GM19463 (cell line): ENCODE measurements around the gene MYMX.
"Not testable (repeated sequence)": the region's sequence is repeated elsewhere in the genome, so short reads cannot be mapped to it uniquely, and the experiment has no call there.

Experiments
- ATAC-seq: cut with Tn5 transposase; IDR thresholded peaks from one replicate; pipeline ENCODE4 v1.9.1; 2021; ENCODE audit warnings: mild to moderate bottlenecking, moderate library complexity; ENCODE audit not compliant: unreplicated experiment

MYMX gene

DNA sequence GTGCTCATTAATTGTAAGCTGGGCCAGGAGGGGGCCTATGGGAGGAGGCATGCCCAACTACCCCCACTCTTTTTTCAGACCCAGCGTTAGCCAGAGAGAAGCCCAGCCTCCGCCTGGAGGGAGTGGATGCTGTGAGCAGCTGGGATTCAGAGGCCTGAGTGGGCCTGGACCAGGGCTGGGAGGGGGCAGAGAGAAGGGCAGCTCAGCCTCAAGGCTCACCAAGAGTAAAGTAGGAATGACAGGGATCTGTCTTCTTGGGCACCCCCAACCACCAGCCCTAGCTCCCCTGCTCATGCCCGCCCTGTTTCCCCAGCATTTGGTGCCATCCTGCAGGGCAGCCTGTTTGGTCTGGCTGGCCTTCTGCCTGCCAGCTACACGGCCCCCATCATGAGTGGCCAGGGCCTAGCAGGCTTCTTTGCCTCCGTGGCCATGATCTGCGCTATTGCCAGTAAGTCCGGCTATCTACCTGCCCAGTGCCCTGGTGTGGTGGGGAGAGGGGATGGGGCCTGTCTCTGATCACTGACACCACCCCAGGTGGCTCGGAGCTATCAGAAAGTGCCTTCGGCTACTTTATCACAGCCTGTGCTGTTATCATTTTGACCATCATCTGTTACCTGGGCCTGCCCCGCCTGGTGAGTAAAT lies 13.4 kb downstream of the MYMX start:
- no peak for ATAC-seq

DNA sequence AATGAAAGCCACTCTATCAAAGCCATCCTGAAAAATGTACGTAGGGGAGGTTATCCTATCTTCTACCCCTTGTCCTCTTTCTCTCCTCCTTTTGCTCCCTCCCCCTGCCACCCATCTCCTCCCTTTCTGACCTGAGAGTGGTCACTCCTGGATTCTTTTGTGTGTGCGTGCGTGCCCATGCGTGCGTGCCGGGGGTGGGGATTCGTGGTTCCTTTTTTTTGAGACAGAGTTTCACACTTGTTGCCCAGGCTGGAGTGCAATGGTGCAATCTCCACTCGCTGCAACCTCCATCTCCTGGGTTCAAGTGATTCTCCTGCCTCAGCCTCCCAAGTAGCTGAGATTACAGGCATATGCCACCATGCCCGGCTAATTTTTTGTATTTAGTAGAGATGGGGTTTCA lies 14.7 kb downstream of the MYMX start:
- not testable (repeated sequence) for ATAC-seq

DNA sequence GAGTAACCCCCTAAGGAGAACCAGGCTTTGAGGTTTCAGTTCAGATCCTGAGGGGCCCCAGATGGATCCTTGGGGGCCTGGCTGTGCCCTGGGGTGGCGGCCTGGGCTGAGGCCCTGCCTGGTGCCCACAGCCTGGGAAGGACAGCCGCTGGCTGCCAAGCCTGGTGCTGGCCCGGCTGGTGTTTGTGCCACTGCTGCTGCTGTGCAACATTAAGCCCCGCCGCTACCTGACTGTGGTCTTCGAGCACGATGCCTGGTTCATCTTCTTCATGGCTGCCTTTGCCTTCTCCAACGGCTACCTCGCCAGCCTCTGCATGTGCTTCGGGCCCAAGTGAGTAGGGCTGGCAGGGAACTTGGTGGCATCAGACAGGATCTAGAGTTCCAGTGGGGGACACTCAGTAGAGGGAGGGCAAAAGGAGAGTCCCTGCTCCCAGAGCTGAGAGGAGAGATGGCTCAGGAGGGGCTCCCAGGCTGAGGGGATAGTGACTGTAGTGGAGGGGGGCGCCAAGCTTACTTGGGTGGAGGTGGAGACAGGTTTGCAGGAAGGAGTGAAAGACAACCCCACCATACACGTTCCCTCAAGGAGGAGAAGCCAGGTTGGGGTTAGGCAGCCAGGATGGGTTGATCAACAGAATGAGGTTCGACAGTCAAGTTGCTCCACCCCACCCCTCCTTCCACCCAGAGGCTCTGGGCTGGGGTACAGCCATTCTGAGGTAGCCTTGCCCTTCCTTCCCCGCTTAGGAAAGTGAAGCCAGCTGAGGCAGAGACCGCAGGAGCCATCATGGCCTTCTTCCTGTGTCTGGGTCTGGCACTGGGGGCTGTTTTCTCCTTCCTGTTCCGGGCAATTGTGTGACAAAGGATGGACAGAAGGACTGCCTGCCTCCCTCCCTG lies 16.2 kb downstream of the MYMX start:
- ATAC-seq, result no peak

DNA sequence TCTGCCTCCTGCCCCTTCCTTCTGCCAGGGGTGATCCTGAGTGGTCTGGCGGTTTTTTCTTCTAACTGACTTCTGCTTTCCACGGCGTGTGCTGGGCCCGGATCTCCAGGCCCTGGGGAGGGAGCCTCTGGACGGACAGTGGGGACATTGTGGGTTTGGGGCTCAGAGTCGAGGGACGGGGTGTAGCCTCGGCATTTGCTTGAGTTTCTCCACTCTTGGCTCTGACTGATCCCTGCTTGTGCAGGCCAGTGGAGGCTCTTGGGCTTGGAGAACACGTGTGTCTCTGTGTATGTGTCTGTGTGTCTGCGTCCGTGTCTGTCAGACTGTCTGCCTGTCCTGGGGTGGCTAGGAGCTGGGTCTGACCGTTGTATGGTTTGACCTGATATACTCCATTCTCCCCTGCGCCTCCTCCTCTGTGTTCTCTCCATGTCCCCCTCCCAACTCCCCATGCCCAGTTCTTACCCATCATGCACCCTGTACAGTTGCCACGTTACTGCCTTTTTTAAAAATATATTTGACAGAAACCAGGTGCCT lies 16.9 kb downstream of the MYMX start:
- ATAC-seq, result no peak

DNA sequence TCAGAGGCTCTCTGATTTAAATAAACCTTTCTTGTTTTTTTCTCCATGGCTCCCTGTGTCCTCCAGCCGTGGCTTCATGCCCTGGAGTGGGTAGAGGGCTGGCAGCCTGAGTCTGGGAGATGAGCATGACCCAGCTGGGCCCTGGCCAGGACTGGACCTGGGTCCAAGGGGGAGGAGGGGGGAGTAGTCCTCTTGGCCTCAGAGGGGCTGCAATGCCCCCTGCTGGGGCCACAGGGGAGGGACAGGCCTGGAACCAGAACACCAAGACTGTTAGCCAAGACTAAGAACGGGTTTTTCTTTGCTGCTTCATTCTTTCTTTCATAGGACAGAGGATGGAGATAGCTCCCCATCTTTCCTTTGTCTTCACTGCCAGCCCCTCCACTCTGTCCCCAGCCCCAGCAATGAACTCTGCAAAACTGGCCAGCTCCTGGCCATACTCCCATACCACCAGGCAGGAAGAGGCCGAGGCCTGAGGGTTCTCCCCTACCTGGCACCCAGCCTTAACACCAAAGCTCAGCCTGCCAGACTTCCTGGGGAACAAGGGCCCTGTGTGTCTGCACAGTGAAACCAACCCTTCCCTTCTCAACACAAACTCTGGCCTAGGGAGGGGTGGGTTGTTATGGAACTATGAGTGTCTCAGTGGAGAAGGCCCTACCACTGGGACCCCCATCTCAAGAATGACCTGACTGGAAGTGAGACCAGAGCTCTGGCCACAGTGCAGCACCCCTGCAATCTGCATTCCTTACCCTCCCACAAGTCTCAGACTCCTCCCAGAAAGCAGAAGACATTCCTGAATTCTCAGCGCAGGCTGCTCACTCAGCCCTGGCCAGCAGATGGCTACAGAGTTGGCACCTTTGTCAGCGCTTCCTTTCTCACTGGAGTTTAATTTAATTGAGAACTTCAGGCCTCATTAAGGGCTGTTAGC lies 17.6 kb downstream of the MYMX start:
- ATAC-seq, result no peak

DNA sequence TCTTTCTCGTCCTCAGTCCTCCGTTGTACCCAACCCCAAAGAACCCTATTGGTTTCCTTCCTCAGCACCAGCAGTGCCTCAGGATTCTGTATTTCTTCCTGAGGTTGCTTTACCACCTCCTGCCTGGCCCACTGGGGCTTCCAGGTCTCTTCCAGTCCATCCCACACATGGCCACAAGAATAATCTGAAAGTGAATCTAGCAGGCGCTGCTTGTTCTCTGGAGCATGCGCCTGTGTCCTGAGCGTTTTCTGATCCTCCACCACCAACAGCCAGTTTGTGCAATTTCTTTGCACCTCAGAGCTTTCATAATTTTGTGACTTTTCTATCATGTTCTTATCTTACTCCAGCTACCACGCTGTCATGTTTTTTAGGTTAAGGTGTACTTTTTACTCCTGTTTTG lies 18.5 kb downstream of the MYMX start:
- no peak for ATAC-seq

DNA sequence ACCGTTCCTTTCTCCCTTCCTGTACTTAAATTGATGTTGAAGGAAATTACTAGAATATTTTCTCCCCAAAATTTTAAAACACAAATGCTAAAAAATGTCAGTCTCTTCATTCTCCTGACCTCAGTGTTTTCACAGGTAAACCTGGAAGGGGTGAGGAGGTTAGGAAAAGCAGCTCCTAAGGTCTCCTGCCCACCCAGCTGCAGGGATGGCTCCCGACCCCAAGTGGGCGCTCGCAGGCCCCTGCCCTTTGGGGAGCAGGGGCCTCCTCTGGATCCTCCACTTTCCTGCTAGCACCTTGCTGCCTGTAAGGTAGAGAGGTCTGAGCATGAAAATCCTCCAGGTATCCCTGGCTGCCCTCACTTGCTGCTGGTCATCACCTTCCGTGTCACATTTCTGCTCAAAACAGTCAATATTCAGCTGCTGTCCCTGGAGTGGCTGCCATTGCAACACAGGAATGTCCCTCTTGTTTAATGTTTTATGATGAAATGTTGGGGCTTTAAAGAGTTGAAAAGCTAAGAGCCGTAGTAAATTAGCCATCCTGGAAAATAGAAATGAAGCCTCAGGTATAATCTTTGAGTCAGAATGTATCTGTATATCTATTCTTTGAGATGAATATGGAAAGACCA lies 19.3 kb downstream of the MYMX start:
- no peak for ATAC-seq

DNA sequence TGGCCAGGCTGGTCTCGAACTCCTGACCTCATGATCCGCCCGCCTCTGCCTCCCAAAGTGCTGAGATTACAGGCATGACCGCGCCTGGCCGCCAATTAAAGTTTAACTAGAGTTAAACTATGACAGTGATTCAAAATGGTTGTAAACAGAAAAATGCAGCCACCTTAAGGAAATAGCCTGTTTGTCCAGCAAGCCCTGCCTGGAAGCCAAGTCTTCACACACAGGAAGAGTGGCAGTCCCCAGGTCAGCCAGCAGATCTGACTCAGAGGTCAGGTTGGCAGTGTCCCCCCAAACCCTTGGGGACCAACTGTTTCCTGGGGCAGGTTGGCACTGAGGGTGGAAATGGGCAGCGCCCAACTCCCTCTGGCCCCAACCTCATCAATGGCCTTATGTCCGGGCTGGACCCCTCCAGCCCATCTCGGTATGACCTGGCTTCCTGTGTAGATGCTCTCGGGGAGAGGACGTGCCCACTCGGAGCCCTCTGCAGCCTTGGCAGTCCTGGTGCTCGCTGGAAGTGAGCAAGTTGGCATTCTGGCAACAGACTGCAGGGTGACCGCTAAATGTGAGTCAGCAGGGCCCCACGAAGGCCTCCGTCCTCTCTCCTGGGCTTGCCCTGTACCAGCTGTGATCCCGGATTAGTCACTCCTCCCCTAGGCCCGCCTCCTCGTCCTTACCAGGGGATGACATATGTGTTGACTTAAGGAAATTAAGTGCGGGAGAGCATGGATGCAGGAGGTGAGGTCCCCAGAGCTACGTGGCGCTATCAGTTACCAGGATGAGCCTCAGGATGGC lies 20.5 kb downstream of the MYMX start:
- ATAC-seq, result peak; percentile 75

DNA sequence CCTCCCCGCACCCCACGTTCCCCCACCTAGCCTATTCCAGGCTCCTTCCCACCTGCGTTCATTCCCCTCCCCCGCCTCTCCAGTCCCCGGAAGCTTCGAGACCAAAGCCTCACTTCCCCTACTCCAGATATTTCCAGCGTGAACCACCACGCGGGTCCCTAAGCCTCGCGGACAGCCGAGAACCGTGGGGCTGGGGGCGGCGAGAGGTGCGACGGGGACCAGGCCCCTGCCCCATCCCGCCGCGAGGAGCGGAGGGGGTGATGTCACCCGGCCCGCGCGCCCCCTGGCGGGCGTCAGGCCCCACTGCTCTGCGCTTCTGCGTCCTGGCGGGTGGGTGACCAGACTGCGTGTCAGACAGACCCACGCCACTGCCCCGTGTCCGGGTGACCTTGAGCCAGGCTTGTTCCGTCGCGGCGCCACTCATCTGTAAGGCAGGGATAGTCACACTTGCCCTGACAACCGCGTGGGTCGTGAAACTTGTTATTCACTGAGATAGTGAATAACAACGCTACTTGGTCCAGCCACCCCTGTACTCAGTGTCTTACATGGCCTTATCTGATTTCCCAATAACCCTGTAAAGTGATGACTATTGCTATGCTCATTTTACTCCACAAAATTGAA lies 21.2 kb downstream of the MYMX start:
- peak; percentile 81 for ATAC-seq

DNA sequence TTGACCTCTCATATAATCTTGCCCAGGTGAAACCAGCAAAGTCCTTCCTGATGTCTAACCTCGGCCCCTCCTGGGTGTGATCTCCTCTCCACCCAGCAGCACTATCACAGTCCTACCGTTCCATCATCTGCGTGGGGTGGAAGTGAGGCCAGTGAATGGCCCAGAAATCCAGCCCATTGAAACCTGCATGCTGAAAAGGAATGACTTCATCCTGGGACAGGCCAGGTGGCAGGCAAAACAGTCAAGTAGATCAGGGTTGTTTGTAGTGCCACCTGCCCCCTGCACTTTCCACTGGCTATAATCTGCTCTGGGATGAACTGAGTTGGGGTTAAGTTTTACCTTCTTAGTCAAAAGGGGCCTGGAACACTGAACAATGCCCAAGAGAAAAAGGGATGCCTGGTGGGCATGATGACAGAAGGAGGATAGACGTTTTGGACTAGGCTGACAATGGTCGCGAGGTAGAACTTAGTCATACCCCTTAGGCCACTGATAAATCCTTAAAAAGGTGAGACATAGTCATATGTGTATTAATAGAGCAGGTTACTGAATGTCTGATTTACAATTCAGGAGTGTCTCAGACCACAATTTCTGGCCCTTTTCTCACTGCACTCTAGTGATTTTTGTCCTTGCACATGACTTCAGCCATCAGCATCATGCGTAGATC lies 22.1 kb downstream of the MYMX start:
- ATAC-seq, result no peak

DNA sequence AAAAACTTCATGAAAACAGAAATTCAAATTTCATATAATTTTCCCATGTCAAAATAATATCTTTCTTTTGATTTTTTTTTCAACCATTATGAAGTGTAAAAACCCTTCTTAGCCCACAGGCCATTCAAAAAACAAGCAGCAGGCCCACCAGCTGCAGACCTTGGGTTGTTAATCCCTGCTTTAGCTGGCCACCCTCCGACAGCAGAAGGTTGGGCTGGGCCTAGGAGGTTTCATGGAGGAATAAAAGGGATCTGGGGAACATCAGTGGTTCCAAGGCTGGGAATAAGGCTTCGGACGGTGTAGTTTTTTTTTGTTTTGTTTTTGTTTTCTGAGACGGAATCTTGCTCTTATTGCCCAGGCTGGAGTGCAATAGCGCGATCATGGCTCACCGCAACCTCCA lies 26.6 kb downstream of the MYMX start:
- no peak for ATAC-seq

DNA sequence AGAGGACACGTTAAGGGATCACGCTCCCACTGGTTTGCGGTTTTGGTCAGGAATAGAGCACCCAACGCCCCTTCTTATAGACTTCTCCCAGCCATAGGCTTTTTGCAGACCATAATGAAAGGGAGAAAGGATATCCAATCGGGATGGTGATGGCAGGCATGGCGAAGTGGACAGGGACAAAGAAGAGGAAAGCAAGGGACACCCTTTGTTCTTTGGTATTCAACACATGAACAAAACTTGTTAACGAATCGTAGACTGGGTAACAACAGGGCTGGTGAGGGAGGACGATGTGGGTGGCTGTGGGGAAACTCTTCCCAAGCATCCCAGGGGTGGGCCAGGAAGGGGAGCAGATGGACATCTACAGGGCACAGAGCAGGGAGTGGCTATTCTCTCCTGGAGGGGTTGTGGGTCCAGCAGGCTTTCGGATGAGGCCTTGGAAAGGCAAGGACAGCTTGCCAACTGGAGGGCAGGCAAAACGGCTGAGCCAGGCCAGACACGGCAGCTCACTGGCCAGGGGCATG lies 28.7 kb downstream of the MYMX start:
- no peak for ATAC-seq

DNA sequence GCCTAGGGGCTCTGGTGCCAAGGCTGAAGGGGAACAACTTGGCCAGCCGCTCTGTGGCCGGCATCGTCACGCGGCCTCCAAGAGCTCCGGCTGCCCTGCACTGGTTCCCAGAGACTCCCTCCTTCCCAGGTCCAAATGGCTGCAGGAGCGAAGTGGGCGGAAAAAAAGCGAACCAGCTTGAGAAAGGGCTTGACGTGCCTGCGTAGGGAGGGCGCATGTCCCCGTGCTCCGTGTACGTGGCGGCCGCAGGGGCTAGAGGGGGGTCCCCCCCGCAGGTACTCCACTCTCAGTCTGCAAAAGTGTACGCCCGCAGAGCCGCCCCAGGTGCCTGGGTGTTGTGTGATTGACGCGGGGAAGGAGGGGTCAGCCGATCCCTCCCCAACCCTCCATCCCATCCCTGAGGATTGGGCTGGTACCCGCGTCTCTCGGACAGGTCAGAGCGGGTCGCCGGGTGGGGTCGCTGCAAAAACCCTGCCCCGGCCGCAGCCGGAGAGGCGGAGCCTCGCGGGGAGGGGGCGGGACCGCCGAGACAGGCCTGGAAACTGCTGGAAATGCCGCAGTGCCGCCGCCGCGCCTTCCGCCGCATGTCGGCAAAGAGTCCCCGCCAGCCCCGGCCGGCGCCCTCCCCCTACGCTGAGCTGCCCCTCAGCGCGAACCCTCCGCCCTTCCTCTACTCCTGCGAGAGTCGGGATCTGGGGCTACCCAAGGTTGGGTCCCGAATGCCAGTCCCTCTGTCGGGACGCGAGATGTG lies 29.4 kb downstream of the MYMX start:
- ATAC-seq, result peak; percentile 57

DNA sequence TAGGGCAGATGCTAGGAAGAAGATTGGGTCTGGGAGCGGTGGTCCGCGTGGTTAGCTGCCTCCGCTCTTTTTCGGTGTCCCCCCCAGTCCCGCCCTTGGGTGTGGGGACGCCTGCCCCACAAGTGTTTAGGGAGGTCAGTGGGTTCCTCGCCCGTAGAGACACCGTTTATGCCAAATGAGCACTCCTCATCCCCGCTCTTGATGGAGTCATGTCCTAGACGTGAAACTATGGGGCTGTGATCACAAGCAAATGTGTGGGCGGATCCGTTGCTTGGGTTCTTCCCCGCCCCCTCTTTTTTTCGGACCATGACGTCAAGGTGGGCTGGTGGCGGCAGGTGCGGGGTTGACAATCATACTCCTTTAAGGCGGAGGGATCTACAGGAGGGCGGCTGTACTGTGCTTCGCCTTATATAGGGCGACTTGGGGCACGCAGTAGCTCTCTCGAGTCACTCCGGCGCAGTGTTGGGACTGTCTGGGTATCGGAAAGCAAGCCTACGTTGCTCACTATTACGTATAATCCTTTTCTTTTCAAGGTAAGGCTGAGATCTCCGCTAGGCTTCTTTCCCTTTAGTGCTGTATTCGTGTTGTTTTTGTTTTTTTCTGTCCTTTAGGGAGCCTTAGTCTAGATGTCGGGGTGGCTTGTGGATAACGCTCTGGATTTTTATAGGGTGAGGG lies 30.1 kb downstream of the MYMX start, which contains the start of gene HSP90AB1:
HSP90AB1 (plus strand) TSS at position 439 of the 675 bp plus-strand sequence. CDS start 1,529 bp downstream, outside the sequence.
- peak; percentile 53 for ATAC-seq

DNA sequence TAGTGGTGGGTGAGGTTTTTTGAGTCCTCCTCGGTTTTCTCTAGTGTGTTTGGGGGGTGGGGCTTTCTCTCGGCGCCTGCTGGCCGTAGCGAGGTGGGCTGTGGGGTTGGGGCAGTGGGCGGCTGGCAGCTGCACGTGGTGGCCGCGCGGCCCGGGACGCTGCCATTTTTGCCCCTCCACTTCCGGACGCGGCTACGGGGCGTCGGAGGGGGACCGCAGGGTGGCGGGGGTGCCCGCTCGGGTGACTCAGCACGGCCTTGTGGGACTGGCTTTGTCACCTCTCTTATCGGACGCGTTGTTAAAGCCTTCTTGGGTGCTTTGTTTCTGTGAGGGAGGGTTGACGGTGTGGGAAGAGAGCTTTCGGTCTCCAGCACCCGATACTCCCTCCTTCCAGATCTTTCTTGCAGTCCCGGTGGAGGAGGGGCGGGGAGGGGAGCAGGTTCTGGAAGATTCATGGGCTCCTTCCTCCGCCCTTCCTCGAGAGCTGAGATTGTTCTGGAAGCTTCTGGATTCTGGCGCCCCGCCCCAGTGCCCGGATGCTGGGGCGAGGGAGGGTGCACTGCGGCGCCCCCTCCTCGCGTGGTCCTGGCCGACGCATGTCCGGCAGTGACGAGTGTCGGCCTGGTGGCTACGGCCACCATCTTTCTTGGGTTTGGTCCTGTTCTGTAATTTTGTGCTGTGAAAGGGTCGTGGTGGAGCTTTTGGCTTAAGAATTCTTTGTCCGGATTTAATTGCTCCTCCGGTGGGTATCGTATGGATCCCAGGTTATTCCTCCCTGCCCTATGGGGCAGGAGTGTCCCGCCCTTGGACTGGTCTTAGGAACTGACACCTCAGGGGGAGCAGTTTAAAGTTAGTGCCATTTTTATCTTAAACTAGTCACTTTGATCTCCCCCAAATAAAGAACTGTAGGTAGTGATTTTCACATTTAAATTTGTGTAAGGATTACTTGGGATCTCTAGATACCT lies 30.9 kb downstream of the MYMX start:
- ATAC-seq, result peak; percentile 23

DNA sequence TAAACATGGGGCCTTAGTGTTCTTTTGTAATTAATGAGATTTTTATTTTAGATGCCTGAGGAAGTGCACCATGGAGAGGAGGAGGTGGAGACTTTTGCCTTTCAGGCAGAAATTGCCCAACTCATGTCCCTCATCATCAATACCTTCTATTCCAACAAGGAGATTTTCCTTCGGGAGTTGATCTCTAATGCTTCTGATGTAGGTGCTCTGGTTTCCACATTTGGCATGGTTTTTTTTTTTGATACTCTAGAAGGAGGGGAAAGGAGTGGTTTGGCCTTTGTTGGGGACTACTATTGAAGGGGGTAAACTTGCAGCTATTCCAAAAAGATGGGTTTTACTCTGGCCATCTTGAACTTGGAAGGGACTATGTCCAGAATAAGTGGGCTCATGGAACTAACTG lies 31.9 kb downstream of the MYMX start:
- ATAC-seq, result no peak
